PC-3 (cell line): Measurements from ENCODE around the gene OTOF. TPM values are rescaled to one million over a fixed set of nuclear protein-coding genes. Genes with fewer than 3 reads are reported as not detected.

Experiments used
- total RNA-seq: library from RNA; depleted of rRNA; stranded (reverse); fragments of >200 nt; gene quantifications from 2 replicates; pipeline ENCODE4 v1.2.3, GENCODE V29; 2014; rRNA removed

OTOF gene
- total RNA-seq, 1 experiment from 2014 or later, result not detected

Other genes starting within 250 kb of the OTOF start
- 128 and 131 TPM in 2 replicates for gene HADHA, start 233.5 kb downstream of the OTOF start, total RNA-seq
- gene HADHB, start 233.2 kb downstream of the OTOF start, total RNA-seq, result 58.3 and 72.3 TPM in 2 replicates
- 22.0 and 22.3 TPM in 2 replicates for gene SELENOI, start 132.0 kb downstream of the OTOF start, total RNA-seq
- not detected in 2 replicates for gene ADGRF3, start 131.3 kb downstream of the OTOF start, total RNA-seq
- gene DRC1, start 76.2 kb downstream of the OTOF start, total RNA-seq, result not detected in 2 replicates
- not detected in 2 replicates for gene CIB4, start 163.2 kb upstream of the OTOF start, total RNA-seq
- 0.04 and 0.69 TPM in 2 replicates for gene KCNK3, start 214.6 kb upstream of the OTOF start, total RNA-seq